H1 (cell line): ENCODE results near the gene CNNM2. TPM values are rescaled to one million over a fixed set of nuclear protein-coding genes. Genes with fewer than 3 reads are reported as not detected.

Source experiments
- CTCF ChIA-PET: fragments of 300-600 bp; sonication (Branson Sonifier 250); formaldehyde crosslinking; loops from one replicate; lab custom pipeline; 2021; ENCODE audit not compliant: partially characterized antibody; lab: Charles Lee
- POLR2A ChIA-PET: fragments of 300-600 bp; sonication (Branson Sonifier 250); formaldehyde crosslinking; loops from one replicate; lab custom pipeline; 2021; ENCODE audit warnings: inconsistent platforms; ENCODE audit not compliant: partially characterized antibody; lab: Charles Lee
- DNase-seq, 2 experiments: peaks; one replicate each; pipeline versions ENCODE4 v3.0.0 to v3.0.0-alpha.2; 2010 to 2022; ENCODE audit warnings: low spot score in 2 of 2, low read depth in 1 of 2, mixed read lengths in 1 of 2
- FAIRE-seq: peaks from 2 replicates; lab custom pipeline; 2011; peaks lifted over from hg19 to GRCh38; lab: Jason Lieb, UNC
- H2AFZ ChIP-seq: 2 replicates; pipeline ENCODE4 v1.8.1; 2012; ENCODE audit warnings: low read length, inconsistent platforms
- H2AK5ac ChIP-seq: 2 replicates; pipeline ENCODE4 v1.6.1; 2013; ENCODE audit warnings: low read depth, low read length
- H2BK120ac ChIP-seq: replicated peaks from 2 replicates; pipeline ENCODE3; 2013; ENCODE audit warnings: low read depth, low read length, inconsistent platforms
- H2BK12ac ChIP-seq: 2 replicates; pipeline ENCODE4 v1.6.1; 2013; ENCODE audit warnings: low read depth, low read length
- H2BK15ac ChIP-seq: 2 replicates; pipeline ENCODE4 v1.6.1; 2013; ENCODE audit warnings: low read length
- H2BK20ac ChIP-seq: 2 replicates; pipeline ENCODE4 v1.6.1; 2013; ENCODE audit warnings: low read length
- H2BK5ac ChIP-seq: 2 replicates; pipeline ENCODE4 v1.6.1; 2013; ENCODE audit warnings: low read depth, low read length
- H3K14ac ChIP-seq: 2 replicates; pipeline ENCODE4 v1.6.1; 2013; ENCODE audit warnings: inconsistent platforms; ENCODE audit not compliant: insufficient read length
- H3K18ac ChIP-seq: 2 replicates; pipeline ENCODE4 v1.6.1; 2013; ENCODE audit warnings: low read length; ENCODE audit errors: extremely low read depth
- H3K23ac ChIP-seq: 2 replicates; pipeline ENCODE4 v1.6.1; 2013; ENCODE audit warnings: inconsistent platforms; ENCODE audit not compliant: insufficient read length
- H3K23me2 ChIP-seq: 2 replicates; pipeline ENCODE4 v1.6.1; 2013; ENCODE audit warnings: low read depth, low read length
- H3K27ac ChIP-seq: 2 replicates; pipeline ENCODE4 v1.6.1; 2011; ENCODE audit warnings: low read depth, low read length, inconsistent platforms
- H3K27me3 ChIP-seq, 4 experiments: replicated peaks in 1 of 4; 1 replicate in 1 of 4; 2 replicates in 3 of 4; pipeline versions ENCODE4 v1.6.1 to v1.8.1; 2011 to 2013; ENCODE audit warnings: low read length in 3 of 4, mild to moderate bottlenecking in 3 of 4, inconsistent platforms in 2 of 4, mixed read lengths in 2 of 4, moderate library complexity in 1 of 4; ENCODE audit not compliant: control insufficient read depth in 3 of 4, insufficient read depth in 3 of 4; ENCODE audit errors: extremely low read depth in 1 of 4
- H3K36me3 ChIP-seq, 4 experiments: 2 replicates each; pipeline versions ENCODE4 v1.6.1 to v1.8.1; 2011 to 2013; ENCODE audit warnings: mild to moderate bottlenecking in 4 of 4, low read length in 3 of 4, moderate library complexity in 2 of 4, control low read depth in 1 of 4, inconsistent platforms in 1 of 4; ENCODE audit not compliant: insufficient read depth in 4 of 4, control insufficient read depth in 2 of 4
- H3K4ac ChIP-seq: replicated peaks from 2 replicates; pipeline ENCODE3; 2013; ENCODE audit warnings: low read length, low read depth, mixed read lengths, inconsistent platforms; ENCODE audit not compliant: insufficient read length
- H3K4me1 ChIP-seq, 4 experiments: replicated peaks in 1 of 4; 1 replicate in 1 of 4; 2 replicates in 3 of 4; pipeline versions ENCODE4 v1.6.1 to v1.8.1; 2011 to 2013; ENCODE audit warnings: low read length in 3 of 4, inconsistent platforms in 2 of 4, mixed read lengths in 1 of 4; ENCODE audit not compliant: insufficient read depth in 4 of 4, control insufficient read depth in 3 of 4
- H3K4me2 ChIP-seq, 2 experiments: 2 replicates each; pipeline versions ENCODE4 v1.6.1 to v1.8.1; 2011 to 2013; ENCODE audit warnings: low read depth in 2 of 2, low read length in 2 of 2, control low read depth in 1 of 2, inconsistent platforms in 1 of 2, mild to moderate bottlenecking in 1 of 2; ENCODE audit not compliant: insufficient read depth in 1 of 2
- H3K4me3 ChIP-seq, 4 experiments: fragments of 200-600, 300-600 bp in 1 of 4; sonication (generic), shearing (Covaris generic), sonication (Bioruptor Twin) in 1 of 4; 2 replicates each; pipeline versions ENCODE4 v1.5.1 to v1.8.1; 2011 to 2016; ENCODE audit warnings: low read length in 4 of 4, low read depth in 3 of 4, control low read depth in 2 of 4, inconsistent platforms in 2 of 4, mild to moderate bottlenecking in 2 of 4, mixed read lengths in 1 of 4, moderate library complexity in 1 of 4; ENCODE audit not compliant: insufficient read depth in 2 of 4; ENCODE audit errors: extremely low read depth in 1 of 4
- H3K56ac ChIP-seq: replicated peaks from 2 replicates; pipeline ENCODE3; 2013; ENCODE audit warnings: low read depth, mild to moderate bottlenecking, mixed read lengths, low read length, inconsistent platforms; ENCODE audit not compliant: insufficient read length
- H3K79me1 ChIP-seq: 2 replicates; pipeline ENCODE4 v1.6.1; 2013; ENCODE audit warnings: low read depth, low read length, control low read depth
- H3K79me2 ChIP-seq, 2 experiments: 2 replicates each; pipeline versions ENCODE4 v1.6.1 to v1.8.1; 2012 to 2013; ENCODE audit warnings: low read length in 2 of 2, mild to moderate bottlenecking in 2 of 2, inconsistent platforms in 1 of 2; ENCODE audit not compliant: insufficient read depth in 2 of 2, control insufficient read depth in 1 of 2
- H3K9ac ChIP-seq, 4 experiments: replicated peaks in 1 of 4; 1 replicate in 1 of 4; 2 replicates in 3 of 4; pipeline versions ENCODE4 v1.6.1 to v1.8.1; 2011 to 2013; ENCODE audit warnings: low read depth in 3 of 4, low read length in 3 of 4, control low read depth in 2 of 4, mild to moderate bottlenecking in 2 of 4, moderate library complexity in 2 of 4, inconsistent platforms in 1 of 4; ENCODE audit errors: extremely low read depth in 1 of 4
- H3K9me3 ChIP-seq, 2 experiments: 2 replicates each; pipeline versions ENCODE4 v1.6.1 to v1.8.1; 2012 to 2013; ENCODE audit warnings: mild to moderate bottlenecking in 2 of 2, moderate library complexity in 2 of 2, control low read depth in 1 of 2, inconsistent platforms in 1 of 2, low read depth in 1 of 2, low read length in 1 of 2, mixed read lengths in 1 of 2; ENCODE audit not compliant: insufficient read depth in 2 of 2
- H4K20me1 ChIP-seq, 2 experiments: replicated peaks in 1 of 2; 2 replicates each; pipeline versions ENCODE3 to v1.8.1; 2011 to 2013; ENCODE audit warnings: inconsistent platforms in 2 of 2, low read length in 2 of 2, mild to moderate bottlenecking in 1 of 2; ENCODE audit not compliant: insufficient read depth in 2 of 2, control insufficient read depth in 1 of 2
- H4K5ac ChIP-seq: 2 replicates; pipeline ENCODE4 v1.6.1; 2013; ENCODE audit warnings: low read length, low read depth, mixed read lengths, inconsistent platforms; ENCODE audit not compliant: insufficient read length
- H4K8ac ChIP-seq: 2 replicates; pipeline ENCODE4 v1.8.0; 2013; ENCODE audit warnings: mild to moderate bottlenecking, moderate library complexity, low read length, inconsistent platforms; ENCODE audit not compliant: insufficient read depth; ENCODE audit errors: extremely low read depth
- H4K91ac ChIP-seq: replicated peaks from 2 replicates; pipeline ENCODE3; 2013; ENCODE audit warnings: low read length, mixed read lengths, inconsistent platforms; ENCODE audit not compliant: insufficient read length
- KDM5A ChIP-seq: fragments of 200-600 bp; IDR thresholded peaks from 2 replicates; pipeline ENCODE4 v1.7.1; 2012; ENCODE audit warnings: mild to moderate bottlenecking, low read length, inconsistent platforms, mixed read lengths
- POU5F1 ChIP-seq: IDR thresholded peaks from 2 replicates; pipeline ENCODE4 v1.6.1; 2011; ENCODE audit warnings: low read depth, mild to moderate bottlenecking, low read length, moderate library complexity
- RBBP5 ChIP-seq: IDR thresholded peaks from 2 replicates; pipeline ENCODE4 v1.7.1; 2012; ENCODE audit warnings: low read depth, mild to moderate bottlenecking, inconsistent platforms, low read length, moderate library complexity, borderline replicate concordance
- SIN3A ChIP-seq, 2 experiments: IDR thresholded peaks in 1 of 2; conservative IDR thresholded peaks in 1 of 2; 2 replicates each; pipeline ENCODE4 v1.6.1; 2011 to 2012; ENCODE audit warnings: low read length in 2 of 2, improper control_type of control experiment in 1 of 2, low read depth in 1 of 2, mild to moderate bottlenecking in 1 of 2
- SIX5 ChIP-seq: IDR thresholded peaks from 2 replicates; pipeline ENCODE4 v1.6.1; 2011; ENCODE audit warnings: mild to moderate bottlenecking, low read depth, low read length
- WGBS, 2 experiments: shearing (Covaris generic) in 1 of 2; methylation state at CpG; one replicate each; pipeline versions ENCODE4 v1.1.6 to v1.1.7; 2013 to 2015; ENCODE audit warnings: low lambda C conversion rate in 2 of 2, mixed read lengths in 2 of 2, inconsistent platforms in 1 of 2, low coverage in 1 of 2, missing lambda C conversion rate in 1 of 2; ENCODE audit not compliant: insufficient replicate concordance in 2 of 2, insufficient coverage in 1 of 2, insufficient read length in 1 of 2; ENCODE audit errors: extremely low coverage in 1 of 2, missing lambda C conversion rate in 1 of 2; 5-methylcytosine and 5-hydroxymethylcytosine counted together
- polyA plus RNA-seq, 7 experiments: library from polyadenylated mRNA; depleted of rRNA in 3 of 7; stranded (reverse) in 5 of 7; unstranded in 2 of 7; fragments of >200 nt in 5 of 7; fragments of 200-250 nt in 2 of 7; gene quantifications; 1 replicate in 5 of 7; 2 replicates in 1 of 7; 4 replicates in 1 of 7; pipeline versions ENCODE4 v1.2.1 to v1.2.3, GENCODE V29; 2011 to 2013; ENCODE audit warnings: missing spikeins in 2 of 7, mixed read lengths in 2 of 7
- total RNA-seq: library from RNA; stranded (reverse); fragmentation: NEBNext Ultra II Directional; extraction: Animal tissue kit (Norgen Biotek cat#: 25700); gene quantifications from 2 replicates; pipeline ENCODE4 v1.2.1, GENCODE V29; 2021
- TF ChIP-seq, protein P1 (sequence below): IDR thresholded peaks from 2 replicates; pipeline ENCODE4 v1.6.1; 2012; ENCODE audit warnings: low read length, inconsistent platforms

CNNM2 gene
- total and polyA plus RNA-seq, 2 of the 8 experiments (the other 6 are each of a cell fraction or from before 2014, with no cell fraction given): 7.3 to 23.6 TPM

- H3K4ac ChIP-seq: no peak overlapping the region
- H3K9ac ChIP-seq: no peak overlapping the region
- DNase-seq (no peak), FAIRE-seq (no peak)
- H2BK12ac ChIP-seq: no peak overlapping the region
- H2BK20ac ChIP-seq: no peak overlapping the region
- H3K4me1 ChIP-seq: peaks cover 0 to 4% (median 0%) of the 10 kb centered on the region in 4 experiments; a peak in 1 of 7 replicates
- TF ChIP-seq RBBP5 (no peak), SIN3A (conservative IDR thresholded peaks at IDR 0.05 in 1 of 2, IDR thresholded peaks at IDR 0.05 in 1 of 2; ENCODE audit: low read depth in 1 of 2, low read length in 2 of 2) (no peak), SIX5 (no peak), KDM5A (no peak), POU5F1 (no peak)
- TF ChIP-seq, protein P1, sequence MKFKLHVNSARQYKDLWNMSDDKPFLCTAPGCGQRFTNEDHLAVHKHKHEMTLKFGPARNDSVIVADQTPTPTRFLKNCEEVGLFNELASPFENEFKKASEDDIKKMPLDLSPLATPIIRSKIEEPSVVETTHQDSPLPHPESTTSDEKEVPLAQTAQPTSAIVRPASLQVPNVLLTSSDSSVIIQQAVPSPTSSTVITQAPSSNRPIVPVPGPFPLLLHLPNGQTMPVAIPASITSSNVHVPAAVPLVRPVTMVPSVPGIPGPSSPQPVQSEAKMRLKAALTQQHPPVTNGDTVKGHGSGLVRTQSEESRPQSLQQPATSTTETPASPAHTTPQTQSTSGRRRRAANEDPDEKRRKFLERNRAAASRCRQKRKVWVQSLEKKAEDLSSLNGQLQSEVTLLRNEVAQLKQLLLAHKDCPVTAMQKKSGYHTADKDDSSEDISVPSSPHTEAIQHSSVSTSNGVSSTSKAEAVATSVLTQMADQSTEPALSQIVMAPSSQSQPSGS: no peak
- no peak overlapping the region for H2BK120ac ChIP-seq
- ChIA-PET POLR2A (no interaction called here), CTCF (interaction anchor here (0.7 to 3.1 kb wide), 5 partner anchors 28 to 139 kb away, joined by 3 to 13 read pairs (median 3); no protein-coding TSS in a partner anchor)
- H3K27me3 ChIP-seq: no peaks in the 10 kb centered on the region
- no peaks in the 10 kb centered on the region for H3K79me1 ChIP-seq
- H2BK5ac ChIP-seq: no peak overlapping the region
- WGBS, 2 experiments: 97% methylated on average over 1 of the region's 1 CpG; no CpG with 5 or more reads in 1 of the 2 experiments
- H3K18ac ChIP-seq: no peak overlapping the region
- no peak overlapping the region for H2AK5ac ChIP-seq
- no peaks in the 10 kb centered on the region for H3K79me2 ChIP-seq
- H3K4me3 ChIP-seq: no peak overlapping the region
- no peak overlapping the region for H4K5ac ChIP-seq
- H4K20me1 ChIP-seq: peaks cover 0 to 1% of the 10 kb centered on the region in 2 experiments
- H3K9me3 ChIP-seq: no peaks in the 10 kb centered on the region
- peaks cover 0 to 17% (median 4%) of the 10 kb centered on the region in 4 experiments; a peak in 3 of 8 replicates for H3K36me3 ChIP-seq
- H2AFZ ChIP-seq: no peak overlapping the region
- no peak overlapping the region for H2BK15ac ChIP-seq
- H3K14ac ChIP-seq: no peak overlapping the region
- H3K4me2 ChIP-seq: no peak overlapping the region
- no peak overlapping the region for H3K56ac ChIP-seq
- no peak overlapping the region for H4K91ac ChIP-seq
- no peak overlapping the region for H4K8ac ChIP-seq
- no peaks in the 10 kb centered on the region for H3K23me2 ChIP-seq
- H3K23ac ChIP-seq: no peak overlapping the region
- no peak overlapping the region for H3K27ac ChIP-seq
Measured at GRCh38 chr10:103105462-103105861, 187.4 kb downstream of the CNNM2 start.
